ENCODE measurements around the gene ASAP2. TPM values are rescaled to one million over a fixed set of nuclear protein-coding genes. Genes with fewer than 3 reads are reported as not detected.

ASAP2 gene
- total and polyA plus RNA-seq, 9 of the 15 experiments (the other 6 are each of a cell fraction or from before 2014, with no cell fraction given) = 0.06 to 4.3 (median 3.1) TPM

DNA sequence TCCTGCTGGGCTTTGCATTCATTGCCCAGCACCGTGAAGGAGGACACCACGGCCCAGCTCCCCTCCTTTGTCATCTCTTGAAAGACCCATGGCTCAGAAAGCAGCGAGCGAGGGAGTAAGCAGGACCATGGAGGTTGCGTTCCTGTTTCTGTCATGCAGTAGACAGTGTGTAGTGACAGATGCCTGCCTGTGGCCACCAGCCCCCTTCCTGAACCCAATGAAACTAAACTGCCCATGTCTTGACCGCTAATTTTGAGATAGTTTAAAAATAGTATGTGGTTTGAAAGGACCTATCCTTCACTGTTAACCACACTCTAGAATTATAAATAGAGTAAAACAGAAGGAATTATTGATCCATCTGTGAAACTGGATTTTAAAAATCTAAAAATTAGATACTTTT is 88.2 kb downstream of the ASAP2 start (continued):
- TF ChIP-seq, protein P1, sequence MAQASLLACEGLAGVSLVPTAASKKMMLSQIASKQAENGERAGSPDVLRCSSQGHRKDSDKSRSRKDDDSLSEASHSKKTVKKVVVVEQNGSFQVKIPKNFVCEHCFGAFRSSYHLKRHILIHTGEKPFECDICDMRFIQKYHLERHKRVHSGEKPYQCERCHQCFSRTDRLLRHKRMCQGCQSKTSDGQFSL (CRISPR knock-in tag; IDR thresholded peaks at IDR 0.05) = no peak
- TF ChIP-seq, protein P1 (tag; IDR thresholded peaks at IDR 0.05) = no peak
- TF ChIP-seq HDGF (IDR thresholded peaks at IDR 0.05) (no peak), BRCA1 (IDR thresholded peaks at IDR 0.05) (no peak), BRCA1 (CRISPR knock-in tag; IDR thresholded peaks at IDR 0.05) (no peak)

DNA sequence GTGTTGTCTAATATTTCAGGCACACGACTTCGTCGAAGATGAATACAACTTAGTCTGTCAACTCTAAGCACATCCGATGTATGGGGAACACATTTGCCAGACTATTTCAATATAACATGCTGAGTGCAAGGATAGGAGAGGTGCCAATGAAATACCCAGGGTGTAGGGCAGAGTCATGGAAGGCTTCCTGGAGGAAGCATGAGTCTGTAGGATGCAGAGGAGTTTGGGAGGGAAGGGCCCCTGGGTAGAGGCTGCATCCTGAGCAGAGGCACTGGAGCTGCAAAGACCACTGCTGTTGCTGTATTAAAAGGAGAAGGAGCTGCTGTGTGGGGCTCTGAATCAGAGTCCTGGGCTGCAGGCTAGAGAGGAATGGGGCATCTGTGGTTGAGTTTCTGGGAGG is 89.9 kb downstream of the ASAP2 start:
- Histone ChIP-seq H3K27ac (ENCODE audit: extremely low read depth, low read depth, low read length) (no peak overlapping the region), H4K20me1 (replicated peaks; ENCODE audit: control insufficient read depth, insufficient read depth, low read length) (peaks cover 4% of the 10 kb centered on the region; the same call in 1 of the 2 replicates), H3K4me1 (replicated peaks in 1 of 2; ENCODE audit: control insufficient read depth in 2 of 2, insufficient read depth in 2 of 2, low read length in 2 of 2) (no peaks in the 10 kb centered on the region), H3K27me3 (ENCODE audit: control insufficient read depth in 2 of 2, insufficient read depth in 2 of 2, low read length in 2 of 2) (peaks cover 8 to 43% of the 10 kb centered on the region in 2 experiments; a peak in 4 of 5 replicates), H3K9ac (ENCODE audit: insufficient read depth in 1 of 2, low read depth in 2 of 2, low read length in 2 of 2) (no peak overlapping the region), H3K9me3 (replicated peaks; ENCODE audit: control insufficient read depth, insufficient read depth, low read depth, low read length) (no peaks in the 10 kb centered on the region), H3K36me3 (ENCODE audit: control insufficient read depth, insufficient read depth, low read length) (no peaks in the 10 kb centered on the region), H3K9me1 (ENCODE audit: control insufficient read depth, insufficient read depth, low read length) (no peaks in the 10 kb centered on the region), H3K79me2 (ENCODE audit: control insufficient read depth, insufficient read depth, low read length) (no peaks in the 10 kb centered on the region), H3K4me3 (no peak overlapping the region), H3K4me2 (ENCODE audit: insufficient read depth, low read length) (no peak overlapping the region), H2AFZ (ENCODE audit: low read depth, low read length) (no peak overlapping the region)
- in situ Hi-C loops (cut with MboI) (no loop called here), intact Hi-C loops (cut with micrococcal nuclease) (no loop called here)
- ATAC-seq (no peak), FAIRE-seq (no peak), DNase-seq (ENCODE audit: extremely low read depth in 1 of 4, low spot score in 3 of 4) (no peak)
- 5% methylated on average over 4 of the region's 4 CpGs for WGBS (ENCODE audit: insufficient coverage, low coverage, missing lambda C conversion rate)
- CTCF ChIA-PET (ENCODE audit: low intra/inter-chr PET ratio) = no interaction called here
- POLR2A ChIA-PET = interaction anchor here (1.4 kb wide), 1 partner anchor 10 kb away, joined by 3 read pairs; no protein-coding TSS in a partner anchor
- no TSS peak for BruUV-seq (replicated peaks)
- TF ChIP-seq ZFP36 (IDR thresholded peaks at IDR 0.05; ENCODE audit: low read depth, low read length, partially characterized antibody) (peak; percentile 74), U2AF1 (optimal IDR thresholded peaks at IDR 0.05; ENCODE audit: low read depth, low read length) (no peak)
